Measurements from ENCODE around the gene ZNF177. TPM values are rescaled to one million over a fixed set of nuclear protein-coding genes. Genes with fewer than 3 reads are reported as not detected.
A peak's percentile ranks its signal among the peaks of the same experiment; 100 is the strongest.

ZNF177 gene
- total RNA-seq, 1 donor from 2014 or later: 0.98 TPM

- Histone ChIP-seq H3K4me3 (peak within 1 kb of the TSS; percentile 85 to 90), H3K4me1 (peaks cover 15% of the 10 kb centered on the region), H3K27me3 (no peaks in the 10 kb centered on the region), H3K36me3 (peaks cover 0 to 27% of the 10 kb centered on the region in 2 donors), H3K27ac (peak within 1 kb of the TSS; percentile 75), H3K9me3 (peaks cover 3% of the 10 kb centered on the region)
- peak; percentile 78 to 93 for TF ChIP-seq POLR2AphosphoS5 (IDR thresholded peaks at IDR 0.05; ENCODE audit: insufficient read depth in 1 of 2, low read depth in 1 of 2)
- TF ChIP-seq, protein P1, sequence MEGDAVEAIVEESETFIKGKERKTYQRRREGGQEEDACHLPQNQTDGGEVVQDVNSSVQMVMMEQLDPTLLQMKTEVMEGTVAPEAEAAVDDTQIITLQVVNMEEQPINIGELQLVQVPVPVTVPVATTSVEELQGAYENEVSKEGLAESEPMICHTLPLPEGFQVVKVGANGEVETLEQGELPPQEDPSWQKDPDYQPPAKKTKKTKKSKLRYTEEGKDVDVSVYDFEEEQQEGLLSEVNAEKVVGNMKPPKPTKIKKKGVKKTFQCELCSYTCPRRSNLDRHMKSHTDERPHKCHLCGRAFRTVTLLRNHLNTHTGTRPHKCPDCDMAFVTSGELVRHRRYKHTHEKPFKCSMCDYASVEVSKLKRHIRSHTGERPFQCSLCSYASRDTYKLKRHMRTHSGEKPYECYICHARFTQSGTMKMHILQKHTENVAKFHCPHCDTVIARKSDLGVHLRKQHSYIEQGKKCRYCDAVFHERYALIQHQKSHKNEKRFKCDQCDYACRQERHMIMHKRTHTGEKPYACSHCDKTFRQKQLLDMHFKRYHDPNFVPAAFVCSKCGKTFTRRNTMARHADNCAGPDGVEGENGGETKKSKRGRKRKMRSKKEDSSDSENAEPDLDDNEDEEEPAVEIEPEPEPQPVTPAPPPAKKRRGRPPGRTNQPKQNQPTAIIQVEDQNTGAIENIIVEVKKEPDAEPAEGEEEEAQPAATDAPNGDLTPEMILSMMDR (IDR thresholded peaks at IDR 0.05): peak in 1 of 3 experiments; percentile 11
- TF ChIP-seq POLR2A (IDR thresholded peaks at IDR 0.05): peak in 1 of 2 donors; percentile 5
- DNase-seq (ENCODE audit: extremely low spot score in 2 of 2): peak in 1 of 2 donors; percentile 91
- intact Hi-C loops (cut with DNase I): no loop called here
Observed at GRCh38 chr19:9323919-9324583, 38.8 kb upstream of the ZNF177 start, which contains the start of gene ZNF559. Gene ZNF559 (plus strand): TSS chr19:9324179. CDS start chr19:9338550, 14,371 bp downstream.

DNA sequence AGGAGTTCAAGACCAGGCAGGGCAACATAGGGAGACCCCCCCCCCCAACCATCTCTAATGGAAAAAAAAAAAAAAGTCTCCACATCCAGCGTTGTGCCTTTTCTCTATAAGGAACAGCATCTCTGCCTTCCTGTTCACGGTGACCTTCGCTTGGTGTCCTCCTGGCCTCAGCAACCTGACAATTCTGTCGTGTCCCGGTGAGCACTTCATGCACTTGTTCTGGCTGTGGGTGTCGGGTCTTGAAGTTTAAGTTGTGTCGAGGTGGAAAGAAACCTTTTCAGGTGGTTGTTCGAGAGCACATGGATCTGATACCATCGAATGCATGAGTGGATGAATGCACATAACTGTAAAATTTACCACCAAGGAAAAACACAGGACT is 38.2 kb upstream of the ZNF177 start:
- Histone ChIP-seq H3K27me3 (no peaks in the 10 kb centered on the region), H3K4me1 (peaks cover 15% of the 10 kb centered on the region), H3K27ac (peak overlapping the region; percentile 75), H3K4me3 (peak overlapping the region; percentile 85 to 90), H3K9me3 (peaks cover 5% of the 10 kb centered on the region), H3K36me3 (peaks cover 0 to 28% of the 10 kb centered on the region in 2 donors)
- TF ChIP-seq POLR2A (IDR thresholded peaks at IDR 0.05): no peak
- no peak for TF ChIP-seq POLR2AphosphoS5 (IDR thresholded peaks at IDR 0.05; ENCODE audit: insufficient read depth in 1 of 2, low read depth in 1 of 2)
- TF ChIP-seq, protein P1 (IDR thresholded peaks at IDR 0.05): no peak
- intact Hi-C loops (cut with DNase I): no loop called here
- DNase-seq (ENCODE audit: extremely low spot score in 2 of 2): no peak

- DNase-seq (ENCODE audit: extremely low spot score in 2 of 2): no peak
- Histone ChIP-seq H3K4me1 (peaks cover 2% of the 10 kb centered on the region), H3K9me3 (peaks cover 57% of the 10 kb centered on the region), H3K27ac (no peak overlapping the region), H3K27me3 (no peaks in the 10 kb centered on the region), H3K36me3 (peaks cover 0 to 73% of the 10 kb centered on the region in 2 donors), H3K4me3 (no peak overlapping the region)
- intact Hi-C loops (cut with DNase I): no loop called here
- no peak for TF ChIP-seq POLR2A (IDR thresholded peaks at IDR 0.05)
- TF ChIP-seq POLR2AphosphoS5 (IDR thresholded peaks at IDR 0.05; ENCODE audit: insufficient read depth in 1 of 2, low read depth in 1 of 2): no peak
- TF ChIP-seq, protein P1 (IDR thresholded peaks at IDR 0.05): no peak
Observed at GRCh38 chr19:9329999-9330398, 32.8 kb upstream of the ZNF177 start.

- peaks cover 11 to 88% of the 10 kb centered on the region in 2 donors for H3K36me3 ChIP-seq
Observed at GRCh38 chr19:9342610-9343304, 20.1 kb upstream of the ZNF177 start.

More at GRCh38 chr19:9342610-9343304, 20.1 kb upstream of the ZNF177 start:
- H3K4me1 ChIP-seq: no peaks in the 10 kb centered on the region
- no peak overlapping the region for H3K27ac ChIP-seq
- H3K27me3 ChIP-seq: no peaks in the 10 kb centered on the region
- DNase-seq (ENCODE audit: extremely low spot score in 2 of 2): no peak
- peaks cover 87% of the 10 kb centered on the region for H3K9me3 ChIP-seq
- no peak overlapping the region for H3K4me3 ChIP-seq
- intact Hi-C loops (cut with DNase I): no loop called here
- TF ChIP-seq, protein P1 (IDR thresholded peaks at IDR 0.05): no peak
- TF ChIP-seq POLR2A (IDR thresholded peaks at IDR 0.05) (no peak), POLR2AphosphoS5 (IDR thresholded peaks at IDR 0.05; ENCODE audit: insufficient read depth in 1 of 2, low read depth in 1 of 2) (no peak)
